ENCODE data around the gene VWA5B1.
"Not testable (repeated sequence)": the region's sequence is repeated elsewhere in the genome, so short reads cannot be mapped to it uniquely, and the experiment has no call there.

GRCh38 chr1:20273716-20274115, 17.0 kb upstream of the VWA5B1 start:
- not testable (repeated sequence) for TF ChIP-seq CTCF, POLR2A, POLR2AphosphoS5 (IDR thresholded peaks at IDR 0.05)

All from prostate gland (tissue), 2 donors.